ENCODE results near the gene CSF1R.

CSF1R gene

GRCh38 chr5:150022681-150023080 is 63.7 kb downstream of the CSF1R start:
- DNase-seq = no peak

GRCh38 chr5:150022158-150022531 is 64.2 kb downstream of the CSF1R start:
- DNase-seq = no peak

DNA sequence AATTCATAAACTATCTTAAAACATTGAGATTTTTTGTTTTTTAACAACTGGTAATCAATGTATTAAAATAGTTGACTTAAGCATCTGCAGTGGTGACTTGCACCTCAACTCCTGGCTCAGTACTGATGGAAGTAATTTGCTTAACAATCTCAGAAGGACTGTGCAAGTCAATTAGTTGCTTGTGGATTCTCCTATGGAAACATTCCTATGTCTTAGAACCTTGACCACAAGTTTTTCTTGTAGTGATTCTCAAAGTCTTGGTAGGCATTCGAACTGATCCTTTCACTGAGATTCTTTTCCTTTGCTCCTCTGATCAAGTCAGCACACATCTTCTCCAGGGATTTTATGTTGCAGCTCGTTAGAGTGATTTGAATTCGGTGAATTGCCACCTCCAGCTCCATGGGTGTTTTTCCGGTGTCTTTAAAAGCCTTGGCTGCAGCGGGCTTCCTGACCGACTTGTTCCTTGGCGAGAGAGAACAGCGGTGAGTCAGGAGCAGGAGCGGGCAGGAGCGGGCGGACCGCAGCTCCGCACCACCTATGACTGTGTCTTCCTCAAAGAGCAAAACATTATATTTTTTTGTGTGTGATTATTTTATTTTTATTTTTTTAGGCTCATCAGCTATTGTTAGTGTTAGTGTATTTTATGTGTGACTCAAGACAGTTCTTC is 64.7 kb downstream of the CSF1R start:
- no peak for DNase-seq

DNA sequence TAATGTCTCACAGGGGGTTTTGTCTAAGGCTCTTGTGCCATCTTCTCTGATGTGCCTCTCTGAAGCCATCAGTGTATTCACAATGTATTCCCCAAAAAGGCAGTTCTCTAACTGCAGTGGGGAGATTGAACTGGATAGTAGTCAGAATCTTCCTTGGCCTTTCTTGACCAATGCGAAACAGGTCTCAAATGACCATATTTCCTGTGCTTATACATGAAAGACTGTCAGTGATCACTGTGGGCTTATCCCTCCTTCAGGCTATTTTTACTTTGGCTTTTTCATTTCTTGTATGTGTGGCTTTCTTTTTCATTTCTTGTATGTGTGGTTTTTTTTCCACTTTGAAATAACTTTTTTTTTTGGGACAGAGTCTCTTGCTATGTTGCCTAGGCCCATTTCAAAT is 66.1 kb downstream of the CSF1R start:
- DNase-seq = no peak

DNA sequence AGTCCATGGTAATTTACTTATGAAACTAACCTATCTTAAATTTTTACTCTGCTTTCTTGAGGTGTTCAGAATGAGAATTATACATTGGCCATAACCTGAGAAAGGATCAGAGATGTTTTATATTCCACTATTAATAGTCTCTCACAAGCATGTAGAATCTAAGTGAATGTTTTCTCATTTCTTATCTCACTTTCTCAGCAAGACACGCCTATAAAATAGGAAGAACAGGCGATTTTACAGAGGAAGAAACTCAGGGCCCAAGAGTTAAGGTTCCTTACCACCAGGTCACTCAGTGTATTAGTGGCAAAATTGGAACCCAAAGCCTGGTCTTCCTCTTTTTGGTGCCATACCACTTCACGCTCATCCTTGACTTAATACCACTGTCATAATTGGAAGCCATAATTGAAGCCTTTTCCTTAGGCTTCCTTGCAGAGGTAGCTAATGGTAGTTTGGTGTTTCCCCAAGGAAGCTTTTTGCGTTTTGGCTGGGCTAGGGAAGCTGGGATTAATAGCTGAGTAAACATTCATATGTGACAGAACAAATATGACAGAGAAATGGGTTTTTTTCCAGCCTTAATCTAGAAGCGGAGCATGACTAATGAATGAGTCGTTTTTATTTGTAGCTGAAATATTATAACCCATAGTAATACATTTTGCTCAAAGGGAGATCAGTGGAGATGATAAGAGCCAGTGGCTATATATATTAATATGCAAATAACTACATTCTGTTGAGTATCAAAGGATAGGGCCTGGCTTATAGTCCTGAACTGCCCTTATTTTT is 68.9 kb downstream of the CSF1R start:
- no peak for DNase-seq

GRCh38 chr5:150016537-150016936 is 69.8 kb downstream of the CSF1R start:
- no peak for DNase-seq

GRCh38 chr5:150015415-150015814 is 70.9 kb downstream of the CSF1R start:
- no peak for DNase-seq

DNA sequence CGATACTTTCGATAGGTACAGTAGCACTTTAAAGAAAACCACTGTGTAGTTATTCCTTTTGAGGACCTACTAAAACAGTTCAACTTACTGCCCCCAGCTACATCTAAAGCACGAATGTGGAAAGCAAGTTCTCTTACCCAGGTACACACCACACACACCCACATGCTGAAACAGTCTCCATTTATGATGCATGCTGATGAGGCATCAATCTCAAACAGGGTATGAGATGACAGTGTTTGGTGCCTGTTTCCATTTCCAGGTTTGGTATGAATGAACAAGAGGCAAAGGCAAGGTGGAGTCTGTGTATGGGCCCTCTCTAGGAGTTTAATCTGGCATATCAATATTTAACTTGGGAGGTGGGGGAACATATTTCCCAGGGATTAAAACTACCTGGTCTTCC is 71.9 kb downstream of the CSF1R start:
- no peak for DNase-seq

GRCh38 chr5:150013931-150014330 is 72.4 kb downstream of the CSF1R start:
- no peak for DNase-seq

DNA sequence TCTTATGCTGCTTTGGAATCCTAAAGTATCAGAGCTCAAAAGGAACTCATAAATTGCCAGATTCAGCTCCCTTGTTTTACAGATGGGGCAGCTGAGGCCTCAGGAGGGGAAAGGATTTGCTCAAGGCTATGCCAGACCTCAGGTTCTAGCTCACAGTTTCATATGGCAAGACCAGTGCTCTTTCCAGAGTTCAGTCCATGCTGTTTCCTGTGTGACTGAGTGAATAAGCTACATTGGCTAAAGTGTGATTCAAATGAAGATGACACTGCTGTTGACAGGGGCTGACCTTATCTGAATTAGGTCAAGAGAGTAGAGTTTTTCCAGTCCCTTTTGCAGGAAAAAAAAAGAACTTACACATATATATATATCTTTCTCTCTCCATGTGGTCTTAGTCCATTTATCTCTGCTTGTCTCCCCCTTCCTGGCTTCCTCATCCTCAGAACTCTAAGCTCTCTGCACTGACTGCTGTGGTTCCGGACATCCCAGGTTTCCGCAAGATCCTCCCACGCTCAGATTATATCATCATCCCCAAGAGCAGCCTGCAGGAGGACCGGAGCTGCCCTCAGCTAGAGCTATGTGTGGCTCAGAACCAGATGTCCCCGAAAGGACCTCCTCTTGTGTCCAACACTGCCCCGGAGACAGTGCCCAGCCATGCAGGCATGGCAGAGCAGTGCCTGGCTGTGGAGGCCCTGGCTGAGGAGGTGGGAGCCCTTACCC is 76.5 kb downstream of the CSF1R start:
- DNase-seq = no peak

GRCh38 chr5:150007050-150007449 is 79.3 kb downstream of the CSF1R start:
- DNase-seq = no peak

DNA sequence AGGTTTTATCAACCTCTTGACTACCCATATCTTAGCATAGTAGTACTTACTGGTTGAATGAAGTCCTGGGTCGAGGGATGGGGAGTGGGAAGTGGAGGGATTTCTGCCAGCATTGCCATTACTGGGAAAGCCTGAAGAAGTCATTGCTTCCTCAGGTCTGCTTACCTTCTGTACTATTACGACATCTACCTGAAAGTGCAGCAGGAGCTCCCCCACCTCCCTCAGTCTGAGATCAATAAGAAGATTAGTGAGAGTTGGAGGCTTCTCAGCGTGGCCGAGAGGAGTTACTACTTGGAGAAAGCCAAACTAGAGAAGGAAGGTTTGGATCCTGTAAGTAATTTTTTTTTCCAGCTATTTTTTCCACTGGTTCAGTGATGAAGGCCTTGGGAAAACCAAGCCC is 80.0 kb downstream of the CSF1R start:
- DNase-seq = no peak

Measured in activated gamma-delta T cell (primary cell).